ENCODE results near the gene ITGA2.

- TF ChIP-seq POLR2AphosphoS5 (IDR thresholded peaks at IDR 0.05; ENCODE audit: low read depth, low read length) (no peak), TAF1 (IDR thresholded peaks at IDR 0.05; ENCODE audit: borderline replicate concordance, low read depth, low read length) (no peak)
Observed at GRCh38 chr5:53013857-53014256, 24.7 kb downstream of the ITGA2 start.
